ENCODE results near the gene RNF175.

Gene RNF175

DNA sequence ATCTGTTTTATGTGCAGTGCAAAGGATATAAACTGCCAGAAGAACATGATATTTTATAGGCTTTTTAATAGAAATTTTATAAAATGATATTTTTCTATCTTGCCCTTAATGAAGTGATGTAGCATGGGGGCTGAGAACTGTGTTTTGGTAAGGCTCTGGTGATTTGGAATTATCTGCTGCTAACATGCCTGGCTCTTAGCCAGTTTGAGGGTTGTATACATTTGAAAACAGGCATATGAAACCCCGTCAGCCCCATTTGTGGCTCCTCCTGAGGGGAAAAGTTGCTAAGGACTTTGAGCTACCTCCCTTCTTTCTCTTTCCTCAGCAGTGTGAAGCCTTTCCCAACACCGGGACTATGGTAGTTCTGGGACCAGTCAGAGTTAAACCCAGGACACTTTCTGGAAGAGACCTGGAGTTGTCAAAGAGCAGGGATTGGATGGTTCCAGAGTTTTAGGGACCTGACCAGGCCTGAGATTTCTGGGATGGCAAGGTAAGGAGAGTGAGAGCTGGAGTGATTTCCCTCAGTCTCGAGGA is 24.4 kb upstream of the RNF175 start:
- no peak for DNase-seq

DNA sequence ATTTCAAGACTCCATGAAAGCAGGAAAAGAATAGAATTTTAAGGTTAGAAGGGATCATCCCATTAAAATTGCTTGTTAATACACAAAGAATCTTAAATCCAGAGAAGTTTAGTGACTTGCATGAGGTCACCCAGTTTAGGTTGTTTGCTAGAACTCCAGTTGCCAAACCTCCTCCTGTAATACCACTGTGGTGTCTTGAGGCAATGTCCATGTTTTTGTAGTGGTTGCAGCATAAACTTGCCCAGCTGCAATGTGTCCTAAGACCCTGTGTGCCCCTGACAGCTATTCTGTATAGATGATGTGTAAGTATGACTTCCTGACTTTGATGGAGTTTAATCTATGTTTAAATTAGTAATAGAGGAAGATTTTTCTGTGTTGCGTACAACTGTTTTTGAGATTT is 22.8 kb upstream of the RNF175 start:
- DNase-seq = no peak

DNA sequence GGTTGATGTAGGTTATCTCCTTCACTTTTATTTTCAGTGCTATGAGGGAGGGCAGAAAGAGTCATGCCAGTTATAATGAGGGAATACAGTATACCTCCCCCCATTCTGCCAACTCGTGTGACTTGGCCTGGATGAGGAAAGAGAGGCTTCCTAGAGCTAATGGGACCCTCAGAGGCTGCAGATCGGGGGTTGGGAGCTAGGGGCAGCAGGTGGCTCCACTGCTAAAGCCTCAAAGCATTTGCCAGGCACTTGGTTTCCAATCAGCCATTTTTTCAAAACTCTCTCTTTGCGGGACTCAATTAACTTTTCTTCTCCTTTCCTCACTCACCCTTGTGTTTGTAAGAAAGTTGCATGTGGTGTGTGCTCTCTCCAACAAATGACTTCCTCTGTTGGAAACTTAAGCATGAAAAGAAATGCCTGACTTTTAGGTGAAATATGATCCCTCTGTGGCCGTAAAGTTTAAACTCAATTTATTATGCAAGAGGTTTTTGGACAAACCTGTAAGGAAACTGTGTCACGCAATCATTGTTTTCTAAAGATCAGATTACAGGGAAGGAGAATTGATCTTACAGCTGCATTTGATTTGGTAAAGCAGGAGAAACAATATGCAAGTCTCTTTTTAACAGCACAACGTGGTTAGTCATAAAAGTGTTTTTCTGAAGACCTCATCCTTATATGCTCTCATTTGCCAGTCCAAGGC is 22.0 kb upstream of the RNF175 start:
- no peak for DNase-seq

DNA sequence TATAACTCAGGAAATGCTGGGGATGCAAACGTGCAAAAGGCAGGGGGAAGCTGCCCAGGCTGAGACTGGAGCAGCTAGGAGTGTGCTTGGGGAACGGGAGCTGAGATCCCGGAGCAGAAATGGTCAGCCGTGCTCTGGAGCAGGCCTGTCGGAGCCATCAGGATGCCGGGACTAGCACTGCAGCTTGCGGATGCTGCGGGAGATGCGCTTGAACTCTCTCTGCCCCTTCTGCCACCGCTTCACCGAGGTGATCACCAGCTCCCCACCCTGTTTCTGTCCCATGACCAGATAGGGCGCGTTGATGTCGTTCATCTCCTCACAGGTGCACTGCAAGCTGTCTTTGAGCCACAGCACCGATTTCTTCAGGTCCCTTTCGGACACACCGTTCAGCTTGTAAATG is 21.5 kb upstream of the RNF175 start:
- no peak for DNase-seq

DNA sequence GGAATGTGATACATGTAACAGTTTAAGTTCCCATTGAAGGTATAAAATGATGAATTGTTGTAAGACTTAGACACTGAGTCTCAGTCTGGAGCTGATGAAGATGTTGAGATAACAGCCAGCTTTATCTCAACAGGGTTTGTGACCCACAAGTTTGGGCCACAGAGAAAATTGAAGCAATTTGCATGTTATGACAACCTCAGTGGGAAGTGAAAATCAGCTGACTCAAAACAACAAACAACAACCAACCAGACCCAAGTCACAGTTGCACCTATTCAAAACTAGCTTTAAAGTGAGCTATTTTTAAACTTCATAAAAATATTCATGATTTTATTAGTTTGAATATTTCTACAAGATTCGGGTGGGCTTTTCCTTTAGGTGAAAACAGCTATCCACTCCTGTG is 21.1 kb upstream of the RNF175 start:
- DNase-seq = no peak

DNA sequence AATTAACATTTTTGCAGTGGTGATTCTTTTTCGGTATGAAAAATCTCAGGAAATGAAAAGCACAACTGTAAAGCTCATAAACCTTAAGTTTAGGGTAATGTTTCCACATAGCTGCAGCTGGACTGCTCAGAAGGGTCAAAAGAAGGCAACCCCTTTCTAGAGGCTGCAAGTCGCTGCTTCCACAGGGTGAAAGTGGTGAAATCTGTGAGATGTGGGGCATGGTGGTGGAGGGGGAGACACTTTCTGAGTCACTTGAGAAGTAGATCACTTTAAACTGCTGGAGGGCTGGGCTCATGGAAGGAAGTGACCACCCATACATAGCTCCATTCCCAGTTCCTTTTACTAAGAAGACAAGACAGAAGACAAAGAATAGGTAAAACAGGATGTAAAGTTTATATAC is 20.4 kb upstream of the RNF175 start:
- no peak for DNase-seq

DNA sequence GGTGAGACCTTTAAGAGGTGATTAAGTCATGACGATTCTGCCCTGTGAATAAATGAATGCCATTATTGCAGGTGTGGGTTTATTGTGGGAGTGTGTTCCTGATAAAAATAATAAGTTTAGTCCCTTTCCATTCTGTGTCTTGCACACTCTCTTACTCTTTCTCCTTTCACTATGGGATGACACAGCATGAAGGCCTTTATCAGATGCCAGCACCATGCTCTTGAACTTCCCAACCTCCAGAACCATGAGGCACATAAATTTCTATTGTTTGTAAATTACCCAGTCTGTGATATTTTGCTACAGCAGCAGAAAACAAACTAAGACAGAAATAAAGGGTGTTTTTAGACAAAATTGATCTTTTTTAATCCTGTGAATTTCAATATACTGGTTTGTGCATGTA is 18.6 kb upstream of the RNF175 start:
- no peak for DNase-seq

DNA sequence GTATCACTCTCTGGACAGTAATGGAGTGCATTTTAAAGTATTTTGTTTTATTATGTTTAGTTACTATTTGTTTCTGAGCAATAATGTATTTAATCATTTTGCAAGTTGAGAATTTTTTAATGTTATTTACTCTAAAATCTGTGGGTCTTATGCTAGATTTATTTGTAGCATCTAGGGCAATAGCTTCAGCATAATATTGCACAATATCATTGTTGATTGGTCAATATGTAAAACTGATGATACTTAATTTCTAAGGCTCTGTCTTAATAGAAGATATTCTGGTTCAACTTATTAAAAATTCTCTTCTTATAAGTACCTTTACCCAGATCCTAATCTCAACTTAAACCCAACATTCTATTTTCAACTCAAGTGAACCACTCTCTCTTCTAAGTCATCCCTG is 17.6 kb upstream of the RNF175 start:
- no peak for DNase-seq

DNA sequence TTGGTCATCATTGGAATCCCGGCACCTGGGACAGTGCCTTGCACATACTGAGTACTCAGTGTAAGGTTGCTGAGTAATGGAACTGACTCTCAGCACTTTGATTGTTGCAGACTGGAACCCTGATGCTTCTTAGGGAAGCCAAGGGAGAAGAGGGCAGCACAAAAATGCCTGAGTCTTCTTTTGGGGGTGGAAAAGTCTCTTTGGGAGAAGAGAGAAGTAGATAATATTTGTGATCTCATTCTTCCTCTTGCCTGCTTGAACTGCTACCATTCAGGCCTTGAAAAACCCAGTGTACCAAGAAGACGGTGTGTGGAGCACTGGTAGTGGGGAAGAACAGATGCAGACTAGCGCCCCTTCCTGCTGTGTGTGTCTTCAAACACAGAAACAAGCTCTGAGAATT is 16.8 kb upstream of the RNF175 start:
- DNase-seq = no peak

DNA sequence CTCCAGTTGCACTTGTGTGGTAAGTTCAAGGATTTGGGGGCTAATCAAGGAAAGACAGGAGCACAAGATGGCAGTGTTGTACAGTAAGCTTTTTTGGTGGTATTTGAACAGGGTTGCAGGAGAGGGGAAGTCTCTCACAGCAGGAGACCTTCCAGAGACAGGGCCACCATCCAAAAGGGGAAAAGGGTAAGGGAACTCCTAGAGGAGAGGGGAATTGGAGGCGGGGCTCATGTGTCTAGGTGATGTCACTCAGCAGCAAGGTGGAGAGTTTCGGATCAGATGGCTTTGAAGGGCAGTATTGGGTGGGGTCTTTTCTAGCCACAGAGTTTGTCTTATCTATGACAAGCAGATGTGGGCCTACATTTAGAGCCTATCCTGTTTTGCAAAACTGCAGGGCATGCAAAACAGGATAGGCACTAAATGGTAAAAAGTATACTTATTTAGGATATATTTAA is 13.4 kb upstream of the RNF175 start:
- no peak for DNase-seq

DNA sequence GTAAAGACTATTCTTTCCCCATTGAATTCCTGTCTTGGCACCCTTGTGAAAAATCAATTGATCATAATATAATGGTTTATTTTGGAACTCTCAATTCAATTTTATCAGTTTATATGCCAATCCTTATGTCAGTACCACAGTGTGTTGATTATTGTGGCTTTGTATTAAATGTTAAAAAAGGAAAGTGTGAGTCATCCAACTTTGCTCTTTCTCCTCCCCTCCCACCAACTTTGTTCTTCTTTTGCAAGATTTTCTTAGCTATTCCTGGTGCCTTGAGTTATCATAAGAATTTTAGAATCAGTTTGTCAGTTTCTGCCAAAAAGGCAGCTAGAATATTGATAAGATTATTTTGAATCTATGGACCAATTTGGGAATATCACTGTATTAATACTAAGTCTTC is 11.2 kb upstream of the RNF175 start:
- DNase-seq = no peak

DNA sequence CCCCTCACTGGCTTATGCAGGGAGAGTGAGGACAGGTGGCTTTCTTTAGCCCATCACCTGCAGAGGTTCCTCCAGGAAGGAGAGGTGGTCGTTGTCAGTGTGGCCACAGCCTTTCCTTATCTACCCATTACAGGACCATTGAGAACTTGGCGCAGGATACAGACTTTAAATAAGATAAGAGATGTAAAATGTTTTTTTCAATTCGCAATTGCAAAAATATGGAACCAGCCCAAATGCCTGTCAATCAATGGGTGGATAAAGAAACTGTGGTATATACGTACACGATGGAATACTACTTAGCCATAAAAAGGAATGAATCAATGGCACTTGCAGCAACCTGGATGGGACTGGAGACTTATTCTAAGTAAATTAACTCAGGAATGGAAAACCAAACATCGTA is 6.9 kb upstream of the RNF175 start:
- no peak for DNase-seq

DNA sequence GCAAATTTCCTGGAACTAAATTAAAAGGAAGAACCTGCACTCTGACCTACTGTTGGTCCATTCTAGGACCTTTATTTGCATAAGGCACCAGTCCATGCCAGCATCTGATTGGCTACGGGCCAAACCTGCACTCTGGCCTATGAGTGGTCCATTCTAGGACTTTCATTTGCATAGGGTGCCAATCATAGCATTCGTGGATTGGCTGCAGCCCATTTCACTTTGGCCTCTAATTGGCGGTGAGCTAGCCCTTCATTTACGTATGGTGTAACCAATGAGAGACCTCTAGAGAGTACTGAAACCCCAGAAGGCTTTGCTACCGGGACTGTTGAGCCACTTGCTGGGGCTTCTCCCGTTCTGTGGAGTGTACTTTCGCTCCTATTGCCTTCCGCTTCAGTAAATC is 6.1 kb upstream of the RNF175 start:
- no peak for DNase-seq

DNA sequence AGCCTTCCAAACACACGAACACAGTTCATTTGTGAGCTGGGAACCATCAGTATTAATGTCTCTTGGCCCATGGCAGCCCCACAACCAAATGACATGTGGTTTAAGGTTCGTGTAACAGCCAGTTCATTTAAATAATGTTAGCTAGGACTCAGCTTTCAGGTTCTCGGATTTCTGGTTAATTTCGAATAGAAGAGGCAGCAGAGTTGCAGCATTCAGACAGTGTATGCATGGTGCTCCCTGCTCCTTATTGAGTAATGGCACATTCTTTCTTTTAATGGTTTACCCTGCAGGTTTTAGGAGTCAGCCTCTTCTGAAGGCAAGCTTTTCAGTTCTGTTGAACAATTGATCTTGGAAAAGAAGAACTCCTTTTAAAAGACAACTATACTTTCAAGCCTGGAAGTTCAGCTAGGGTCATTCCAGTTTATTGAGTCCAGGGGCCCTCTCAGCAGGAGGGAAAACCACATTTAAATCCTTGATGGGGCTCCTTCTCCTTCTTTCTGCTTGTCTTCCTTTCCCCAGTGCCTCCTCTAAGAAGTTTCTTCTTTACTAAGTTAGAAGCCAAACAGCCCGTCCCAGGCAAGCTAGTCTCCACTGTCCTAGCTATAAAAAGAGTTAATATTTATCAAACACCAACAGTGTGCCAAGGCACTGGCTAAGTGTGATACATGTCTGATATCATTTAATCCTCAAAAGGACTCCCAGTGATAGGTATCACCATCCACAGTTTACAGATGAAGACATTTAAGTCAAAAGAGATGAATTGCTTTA is 5.0 kb upstream of the RNF175 start:
- no peak for DNase-seq

DNA sequence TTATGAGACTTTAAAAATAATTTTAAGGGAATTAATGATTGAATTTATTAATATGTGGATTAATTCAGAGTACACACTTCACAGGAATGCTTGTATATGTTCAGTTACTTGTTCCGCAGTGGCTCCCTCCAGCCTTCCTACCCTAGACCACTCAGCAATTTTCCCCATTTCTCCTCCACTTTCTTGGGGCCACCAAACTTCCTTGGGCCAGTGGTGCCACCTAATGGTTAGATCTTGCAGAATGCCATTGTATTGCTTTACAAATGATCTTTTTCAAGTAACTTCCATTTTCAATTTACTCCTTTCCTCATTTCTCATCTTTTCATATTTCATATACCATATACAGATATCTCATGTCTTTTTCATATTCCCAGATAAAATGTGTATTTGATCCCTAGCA is 3.6 kb upstream of the RNF175 start:
- DNase-seq = no peak

DNA sequence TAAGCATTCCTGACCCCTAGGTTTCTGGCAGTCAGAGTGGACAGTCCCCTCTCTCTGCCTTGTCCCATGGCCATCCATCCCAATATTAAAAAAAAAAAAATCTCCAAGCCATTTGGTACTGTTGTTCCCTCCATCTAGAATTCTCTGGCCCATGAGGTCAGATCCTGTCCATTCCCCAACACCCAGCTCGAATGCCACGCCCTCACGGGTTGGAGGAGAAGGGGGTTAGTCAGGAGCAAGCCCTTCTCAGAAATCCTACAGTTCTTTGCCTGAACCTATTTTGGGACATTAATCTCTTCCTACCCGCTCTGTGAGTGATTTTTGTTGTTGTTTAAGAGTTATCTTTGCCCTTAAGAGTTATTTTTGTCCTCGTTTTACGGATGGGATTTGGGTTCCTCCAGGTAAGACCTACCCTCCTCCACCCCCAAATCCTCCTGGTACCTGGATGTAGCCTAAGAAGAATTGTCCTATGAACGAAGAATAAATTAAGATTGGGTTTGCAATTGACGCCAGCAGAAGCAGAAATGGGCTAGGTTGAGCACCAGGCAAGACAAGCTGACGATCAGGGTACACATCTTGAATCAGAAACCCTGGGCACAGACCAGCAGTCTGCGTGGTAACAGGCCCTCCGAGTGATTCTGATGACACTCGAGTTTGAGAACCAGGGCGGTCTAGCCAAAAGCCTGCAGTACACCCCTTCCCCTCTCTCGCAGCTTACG is 977 bp downstream of the RNF175 start:
- DNase-seq = no peak

DNA sequence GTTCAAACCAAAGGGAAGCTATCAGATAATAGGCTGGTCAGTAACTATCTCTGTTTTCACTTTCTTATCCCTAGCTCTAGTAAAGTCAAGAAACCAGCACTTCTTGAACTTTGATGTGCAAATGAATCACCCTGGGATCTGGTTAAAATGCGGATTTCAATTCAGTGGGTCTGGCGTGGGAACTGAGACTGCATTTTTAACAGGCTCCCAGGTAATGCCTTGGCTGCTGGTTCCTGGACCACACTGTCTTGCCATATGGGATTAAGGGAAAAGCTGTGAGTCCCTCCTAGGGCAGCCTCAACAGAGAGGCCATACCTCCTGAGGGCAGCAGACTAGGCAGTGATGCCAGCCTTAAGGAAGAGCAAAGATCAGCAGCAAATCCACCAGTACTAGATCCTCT is 1.7 kb downstream of the RNF175 start:
- no peak for DNase-seq

DNA sequence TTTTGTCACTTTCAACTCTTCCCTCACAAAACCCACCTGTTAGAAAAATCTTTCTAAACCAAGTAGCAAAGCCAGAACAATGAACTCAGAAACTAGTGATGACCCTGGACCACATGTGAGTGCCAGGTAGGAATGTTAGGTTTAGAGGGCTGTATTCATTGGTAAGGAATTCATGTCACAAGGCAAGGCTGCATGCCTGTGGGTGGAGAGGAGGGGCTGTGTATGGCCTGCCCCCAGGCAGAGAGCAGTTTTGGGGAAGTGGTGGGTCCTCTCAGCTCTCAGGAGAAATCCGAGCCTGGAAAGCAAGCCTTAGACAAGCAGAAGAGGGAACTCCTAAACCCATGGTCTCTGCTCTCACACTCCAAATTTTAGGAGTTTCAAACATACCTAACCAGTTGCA is 2.4 kb downstream of the RNF175 start:
- no peak for DNase-seq

DNA sequence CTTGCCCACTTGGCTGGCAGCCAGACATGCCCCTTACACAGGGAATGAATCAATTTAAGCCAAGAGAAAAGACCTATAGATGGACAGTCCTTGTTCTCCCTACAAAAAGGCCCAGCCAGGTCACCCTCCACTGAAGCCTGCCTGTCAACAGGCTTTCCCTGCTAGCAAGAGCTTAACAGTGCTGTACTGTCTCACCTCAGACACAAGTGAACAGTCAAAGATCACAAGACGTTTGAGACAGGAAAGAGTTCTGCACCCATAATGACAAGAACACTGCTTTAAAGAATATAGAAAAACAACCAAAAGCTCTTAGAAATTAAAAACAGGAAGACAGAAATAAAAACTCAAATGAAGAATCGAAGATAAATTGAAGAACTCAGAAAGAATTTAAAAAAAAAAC is 4.6 kb downstream of the RNF175 start:
- no peak for DNase-seq

DNA sequence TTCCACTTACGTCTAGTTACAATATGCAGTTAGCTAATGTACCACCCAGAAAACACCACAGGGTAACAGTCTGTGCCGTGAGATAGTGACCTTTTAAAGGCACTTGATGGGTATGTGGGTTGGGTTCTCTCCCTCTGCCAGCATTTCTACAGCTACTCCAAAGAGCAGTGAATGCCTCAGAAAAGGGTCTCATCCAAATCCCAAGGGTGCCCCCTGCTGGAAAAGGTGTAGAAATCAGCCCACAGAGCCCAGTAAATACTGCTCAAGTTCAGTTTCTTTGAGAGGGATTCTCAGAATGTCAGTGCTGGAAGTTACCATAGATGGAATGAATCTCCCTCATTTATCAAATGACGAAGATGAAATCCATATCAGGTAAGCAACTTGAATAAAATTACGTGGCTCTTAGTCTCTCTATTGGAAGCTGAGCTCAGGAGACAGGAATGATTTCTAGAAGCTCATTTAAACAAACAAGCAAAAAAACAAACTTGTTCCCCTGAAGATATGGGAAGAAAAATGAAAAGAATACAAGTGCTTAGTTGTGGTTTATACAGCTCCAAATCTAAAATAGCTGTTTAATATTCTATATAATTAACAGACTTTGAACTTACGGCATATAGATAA is 9.5 kb downstream of the RNF175 start:
- peak; percentile 57 for DNase-seq

DNA sequence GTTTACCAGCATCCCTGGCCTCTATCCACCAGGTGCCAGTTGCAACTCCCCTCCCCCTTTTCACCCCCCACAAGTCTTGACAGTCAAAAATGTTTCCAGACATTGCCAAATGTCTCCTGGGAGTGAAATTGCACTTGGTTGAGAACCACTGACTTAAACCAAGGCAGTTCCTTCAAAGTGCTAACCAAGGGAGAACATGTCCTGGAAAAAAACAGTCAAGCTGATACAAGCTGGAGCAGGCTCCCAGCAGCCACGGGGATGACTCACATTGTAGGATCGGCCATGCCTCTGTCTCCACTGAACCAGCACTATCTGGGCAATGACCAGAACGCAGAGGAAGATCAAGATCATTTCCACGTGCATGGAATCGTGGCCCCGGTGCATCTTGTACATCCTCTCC is 11.4 kb downstream of the RNF175 start:
- no peak for DNase-seq

DNA sequence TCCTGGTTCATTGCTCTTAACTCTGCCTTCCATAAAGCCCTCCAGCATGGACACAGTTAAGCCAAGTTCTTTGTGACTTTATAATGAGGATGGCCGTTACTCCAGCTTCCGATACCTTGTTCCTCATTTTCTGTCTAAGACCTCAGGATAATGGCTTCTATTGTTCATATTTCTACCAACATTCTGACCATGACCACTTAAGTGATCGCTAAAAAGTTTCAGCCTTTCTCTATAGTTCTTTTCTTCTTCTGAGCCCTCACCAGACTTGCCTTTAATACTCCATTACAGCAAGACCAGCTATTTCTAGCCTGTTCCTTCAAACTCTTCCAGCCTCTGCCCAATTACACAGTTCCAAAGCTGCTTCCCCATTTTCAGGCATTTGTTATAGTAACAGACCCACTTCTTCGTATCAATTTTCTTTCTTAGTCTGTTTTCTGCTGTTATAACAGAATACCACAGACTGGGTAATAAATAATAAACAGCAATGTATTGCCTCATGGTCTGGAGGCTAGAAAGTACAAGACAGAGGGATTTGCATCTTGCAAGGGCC is 12.3 kb downstream of the RNF175 start:
- DNase-seq = no peak

DNA sequence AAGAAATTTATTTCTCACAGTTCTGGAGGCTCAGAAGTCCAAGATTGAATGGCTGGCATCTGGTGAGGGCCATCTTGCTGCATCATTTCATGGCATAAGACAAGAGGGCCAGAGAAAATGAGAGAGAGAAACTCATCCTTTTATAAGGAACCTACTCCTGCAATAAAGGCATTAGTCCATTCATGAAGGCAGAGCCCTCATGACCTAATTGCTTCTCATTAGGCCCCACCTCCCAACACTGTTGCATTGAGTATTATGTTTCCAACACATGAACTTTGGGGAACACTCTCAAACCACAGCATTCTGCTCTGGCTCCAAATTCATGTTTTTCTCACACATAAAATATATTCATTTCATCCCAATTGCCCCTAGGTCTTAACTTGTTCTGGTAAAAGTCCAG is 14.2 kb downstream of the RNF175 start:
- no peak for DNase-seq
